OCI-LY7 (cell line): ENCODE measurements around the gene ABCC4.

Experiments
- CTCF ChIP-seq: fragments of 200-600 bp; sonication (generic); conservative IDR thresholded peaks from 2 replicates; pipeline ENCODE4 v1.5.1; 2014; ENCODE audit warnings: mild to moderate bottlenecking, antibody characterized with exemption, low read length, moderate library complexity, mixed read lengths
- EZH2phosphoT487 ChIP-seq: fragments of 200-600 bp; sonication (generic); IDR thresholded peaks from 2 replicates; pipeline ENCODE4 v1.6.1; 2018; ENCODE audit warnings: low read depth, borderline replicate concordance, mild to moderate bottlenecking, mixed run types, antibody characterized with exemption, low read length, moderate library complexity, mixed read lengths

DNA sequence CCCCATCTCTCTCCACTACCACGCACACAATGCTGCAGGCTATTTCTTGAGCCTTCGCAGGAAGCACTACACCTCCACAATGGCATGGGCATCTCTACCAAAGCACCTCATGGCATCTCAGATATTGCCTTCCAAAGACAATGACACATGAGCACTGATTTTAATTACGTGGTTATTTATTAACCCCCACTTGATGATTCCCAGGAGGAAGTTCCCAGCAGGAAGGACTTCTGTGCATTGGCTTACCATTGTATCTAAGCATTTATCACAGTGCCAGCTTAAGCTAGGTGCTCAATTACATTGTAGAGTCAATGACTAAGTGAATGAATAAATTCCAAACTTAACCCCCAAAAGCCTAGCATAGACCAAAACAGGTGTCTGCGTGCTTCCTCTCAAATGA, 101.4 kb downstream of the ABCC4 start:
- no peak for TF ChIP-seq CTCF
- TF ChIP-seq EZH2phosphoT487: no peak
